Testis (tissue), 5 donors: ENCODE data around the gene IARS2. TPM values are rescaled to one million over a fixed set of nuclear protein-coding genes. Genes with fewer than 3 reads are reported as not detected.

Source experiments
- DNase-seq: peaks from one replicate; pipeline ENCODE4 v3.0.0-alpha.2; 2019
- H3K27ac ChIP-seq, 2 donors: fragments of 200-600 bp; sonication (generic); one replicate each; pipeline ENCODE4 v1.5.1; 2019
- H3K27me3 ChIP-seq: fragments of 200-600 bp; sonication (generic); one replicate; pipeline ENCODE4 v1.5.1; 2019
- H3K36me3 ChIP-seq: fragments of 200-600 bp; sonication (generic); one replicate; pipeline ENCODE4 v1.5.1; 2017; ENCODE audit warnings: low read depth; ENCODE audit errors: missing control alignments
- H3K4me1 ChIP-seq: fragments of 200-600 bp; sonication (generic); one replicate; pipeline ENCODE4 v1.5.1; 2019
- H3K4me3 ChIP-seq, 2 donors: fragments of 200-600 bp; sonication (generic); one replicate each; pipeline ENCODE4 v1.5.1; 2017 to 2019
- H3K9me3 ChIP-seq: fragments of 200-600 bp; sonication (generic); one replicate; pipeline ENCODE4 v1.5.1; 2017
- POLR2A ChIP-seq: fragments of 450-650 bp; IDR thresholded peaks from one replicate; pipeline ENCODE4 v1.6.1; 2017; ENCODE audit warnings: antibody characterized with exemption, mild to moderate bottlenecking, moderate library complexity
- WGBS, 2 donors: methylation state at CpG; one replicate each; pipeline ENCODE4 v1.1.5; 2018; 5-methylcytosine and 5-hydroxymethylcytosine counted together
- intact Hi-C: fragments of 100-400 bp; cut with DNase I; formaldehyde crosslinking; loops from one replicate; pipeline ENCODE4 v1.15.1; 2023; ENCODE audit warnings: low total_unique reads
- long read RNA-seq, 2 donors: transcript quantifications; one replicate each; lab custom pipeline, GENCODE V29; 2026
- polyA plus RNA-seq: library from polyadenylated mRNA; stranded (reverse); fragments of 350-450 nt; fragmentation: Illumina TruSeq; extraction: RNeasy Lipid Tissue Mini Kit (QIAGEN cat#74804); gene quantifications from one replicate; pipeline ENCODE4 v1.2.3, GENCODE V29; 2014; ENCODE audit warnings: low read depth, low replicate concordance; ENCODE audit not compliant: insufficient read depth
- total RNA-seq, 2 donors: library from RNA; depleted of rRNA; stranded (reverse); fragments of >200 nt; gene quantifications; one replicate each; pipeline ENCODE4 v1.2.3, GENCODE V29; 2016
- TF ChIP-seq, protein P1 (sequence below), 3 experiments: fragments of 450-650 bp in 2 of 3; fragments of 200-600 bp in 1 of 3; sonication (generic) in 1 of 3; IDR thresholded peaks; one replicate each; pipeline ENCODE4 v1.5.1; 2016 to 2019; ENCODE audit warnings: antibody characterized with exemption in 3 of 3, mild to moderate bottlenecking in 2 of 3, moderate library complexity in 1 of 3

The IARS2 gene
- total RNA-seq (10 to 100 TPM; 62.0 to 62.9 TPM), polyA plus RNA-seq (57.6 TPM)
- long read RNA-seq, donor 1, transcript IARS2-201 (23 exons, 3,560 nt), result major isoform, 16 of 60 reads
- long read RNA-seq, donor 1, partial matches to known transcripts, result 42 of 60 reads
- long read RNA-seq, donor 1, other reads (novel, unspliced or antisense), result 0 of 60 reads
- long read RNA-seq, donor 2, transcript IARS2-201 (23 exons, 3,560 nt), result major isoform, 11 of 23 reads
- long read RNA-seq, donor 2, partial matches to known transcripts, result 12 of 23 reads
- long read RNA-seq, donor 2, other reads (novel, unspliced or antisense), result 0 of 23 reads

DNA sequence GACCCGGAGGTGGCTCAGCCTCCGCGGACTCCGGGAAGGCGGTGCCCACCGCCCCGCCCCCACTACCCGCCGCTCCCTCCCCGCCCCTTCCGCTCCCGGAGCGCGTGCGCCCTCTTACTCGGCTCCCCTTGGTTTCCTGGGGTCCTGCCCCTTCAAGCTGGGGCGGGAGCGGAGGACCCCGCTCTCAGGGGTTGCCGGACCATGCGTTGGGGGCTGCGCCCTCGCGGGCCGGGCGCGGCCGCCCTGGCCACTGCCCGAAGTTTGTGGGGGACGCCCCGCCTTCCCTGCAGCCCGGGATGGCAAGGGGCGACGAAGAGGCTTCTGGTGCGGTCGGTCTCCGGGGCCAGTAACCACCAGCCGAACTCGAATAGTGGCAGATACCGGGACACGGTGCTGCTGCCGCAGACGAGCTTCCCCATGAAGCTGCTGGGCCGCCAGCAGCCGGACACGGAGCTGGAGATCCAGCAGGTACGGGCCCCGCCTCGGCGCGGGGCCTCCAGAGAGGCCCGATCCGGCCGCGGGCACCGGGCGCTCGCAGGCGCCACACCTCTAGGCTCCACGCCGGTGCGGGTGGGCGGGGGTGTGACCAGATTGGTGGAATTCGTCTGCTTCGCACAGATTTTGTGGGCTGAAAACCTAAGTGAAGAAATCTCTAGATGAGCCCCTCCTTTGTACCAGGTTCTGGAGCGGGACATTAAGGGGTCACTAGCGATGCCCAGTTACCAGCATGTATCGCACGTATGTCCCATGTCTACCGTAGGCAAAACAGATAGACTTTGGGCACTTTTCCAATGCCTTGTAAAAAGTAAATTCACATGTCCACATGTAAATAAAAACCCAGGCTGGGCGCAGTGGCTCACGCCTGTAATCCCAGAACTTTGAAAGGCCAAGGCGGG lies at the start of gene IARS2:
TSS of gene IARS2 (plus strand) at position 117 of the 896 bp plus-strand sequence. CDS start at position 202, 85 bp downstream.
- no peak for TF ChIP-seq POLR2A
- TF ChIP-seq, protein P1, sequence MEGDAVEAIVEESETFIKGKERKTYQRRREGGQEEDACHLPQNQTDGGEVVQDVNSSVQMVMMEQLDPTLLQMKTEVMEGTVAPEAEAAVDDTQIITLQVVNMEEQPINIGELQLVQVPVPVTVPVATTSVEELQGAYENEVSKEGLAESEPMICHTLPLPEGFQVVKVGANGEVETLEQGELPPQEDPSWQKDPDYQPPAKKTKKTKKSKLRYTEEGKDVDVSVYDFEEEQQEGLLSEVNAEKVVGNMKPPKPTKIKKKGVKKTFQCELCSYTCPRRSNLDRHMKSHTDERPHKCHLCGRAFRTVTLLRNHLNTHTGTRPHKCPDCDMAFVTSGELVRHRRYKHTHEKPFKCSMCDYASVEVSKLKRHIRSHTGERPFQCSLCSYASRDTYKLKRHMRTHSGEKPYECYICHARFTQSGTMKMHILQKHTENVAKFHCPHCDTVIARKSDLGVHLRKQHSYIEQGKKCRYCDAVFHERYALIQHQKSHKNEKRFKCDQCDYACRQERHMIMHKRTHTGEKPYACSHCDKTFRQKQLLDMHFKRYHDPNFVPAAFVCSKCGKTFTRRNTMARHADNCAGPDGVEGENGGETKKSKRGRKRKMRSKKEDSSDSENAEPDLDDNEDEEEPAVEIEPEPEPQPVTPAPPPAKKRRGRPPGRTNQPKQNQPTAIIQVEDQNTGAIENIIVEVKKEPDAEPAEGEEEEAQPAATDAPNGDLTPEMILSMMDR (IDR thresholded peaks at IDR 0.05), result no peak

GRCh38 chr1:220044678-220045355 lies 49.1 kb upstream of the IARS2 start:
- TF ChIP-seq, protein P1 (IDR thresholded peaks at IDR 0.05), result no peak
- TF ChIP-seq POLR2A, result no peak
- Histone ChIP-seq H3K27ac (no peak overlapping the region), H3K9me3 (no peaks in the 10 kb centered on the region), H3K27me3 (no peaks in the 10 kb centered on the region), H3K4me1 (peaks cover 4% of the 10 kb centered on the region), H3K36me3 (no peaks in the 10 kb centered on the region), H3K4me3 (no peak overlapping the region)
- intact Hi-C loops, result no loop called here
- 57 to 71% methylated on average over 4 of the region's 4 CpGs for WGBS, 2 donors
- DNase-seq, result no peak

More for the DNA sequence above, at the start of gene IARS2:
- Histone ChIP-seq H3K4me1 (peaks cover 4% of the 10 kb centered on the region), H3K27me3 (no peaks in the 10 kb centered on the region), H3K27ac (peak within 1 kb of the TSS; percentile 81 to 88), H3K36me3 (no peaks in the 10 kb centered on the region), H3K4me3 (peak within 1 kb of the TSS; percentile 83 to 99), H3K9me3 (no peaks in the 10 kb centered on the region)
- DNase-seq, result peak; percentile 90
- 2 to 8% methylated on average over 8 to 42 of the region's 73 CpGs for WGBS, 2 donors
- intact Hi-C loops, result no loop called here

DNA sequence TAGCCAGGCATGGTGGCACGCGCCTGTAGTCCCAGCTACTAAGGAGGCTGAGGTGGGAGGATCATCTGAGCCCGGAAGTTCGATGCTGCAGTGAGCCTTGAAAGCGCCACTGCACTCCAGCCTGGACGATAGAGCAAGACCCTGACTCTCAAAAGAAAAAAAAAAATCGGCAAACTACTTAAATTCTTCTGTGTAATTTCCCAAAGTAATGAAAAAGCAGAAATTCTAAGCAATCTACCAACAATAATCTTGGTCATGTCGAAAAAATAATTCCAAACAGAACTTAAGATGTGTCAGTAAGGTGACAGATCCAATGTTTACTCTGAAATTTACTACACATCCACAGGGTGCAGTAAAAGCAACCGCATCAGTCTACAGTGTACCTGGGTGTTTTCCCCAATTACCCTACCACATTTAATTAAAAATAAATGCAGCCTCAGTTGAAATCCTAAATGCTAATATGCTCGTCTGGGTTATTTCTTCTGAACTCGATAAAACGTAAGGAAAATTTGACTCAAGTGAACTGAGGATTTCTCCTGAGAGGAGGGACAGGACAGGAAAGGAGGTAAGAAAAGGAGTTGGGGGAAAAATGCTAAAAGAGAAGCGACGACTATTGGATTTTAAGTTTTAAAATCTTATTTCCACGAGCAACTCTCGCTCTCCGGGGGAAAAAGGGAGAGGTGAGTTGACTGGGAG lies 48.4 kb upstream of the IARS2 start:
- WGBS, 2 donors, result 19 to 20% methylated on average over 17 of the region's 17 CpGs
- H3K4me3 ChIP-seq, result peak overlapping the region; percentile 64 to 91
- no peak for DNase-seq
- peaks cover 4% of the 10 kb centered on the region for H3K4me1 ChIP-seq
- H3K27me3 ChIP-seq, result no peaks in the 10 kb centered on the region
- H3K36me3 ChIP-seq, result no peaks in the 10 kb centered on the region
- intact Hi-C loops, result no loop called here
- H3K9me3 ChIP-seq, result no peaks in the 10 kb centered on the region
- H3K27ac ChIP-seq, result peak overlapping the region; percentile 78 to 82
- TF ChIP-seq, protein P1 (IDR thresholded peaks at IDR 0.05), result no peak
- TF ChIP-seq POLR2A, result no peak

DNA sequence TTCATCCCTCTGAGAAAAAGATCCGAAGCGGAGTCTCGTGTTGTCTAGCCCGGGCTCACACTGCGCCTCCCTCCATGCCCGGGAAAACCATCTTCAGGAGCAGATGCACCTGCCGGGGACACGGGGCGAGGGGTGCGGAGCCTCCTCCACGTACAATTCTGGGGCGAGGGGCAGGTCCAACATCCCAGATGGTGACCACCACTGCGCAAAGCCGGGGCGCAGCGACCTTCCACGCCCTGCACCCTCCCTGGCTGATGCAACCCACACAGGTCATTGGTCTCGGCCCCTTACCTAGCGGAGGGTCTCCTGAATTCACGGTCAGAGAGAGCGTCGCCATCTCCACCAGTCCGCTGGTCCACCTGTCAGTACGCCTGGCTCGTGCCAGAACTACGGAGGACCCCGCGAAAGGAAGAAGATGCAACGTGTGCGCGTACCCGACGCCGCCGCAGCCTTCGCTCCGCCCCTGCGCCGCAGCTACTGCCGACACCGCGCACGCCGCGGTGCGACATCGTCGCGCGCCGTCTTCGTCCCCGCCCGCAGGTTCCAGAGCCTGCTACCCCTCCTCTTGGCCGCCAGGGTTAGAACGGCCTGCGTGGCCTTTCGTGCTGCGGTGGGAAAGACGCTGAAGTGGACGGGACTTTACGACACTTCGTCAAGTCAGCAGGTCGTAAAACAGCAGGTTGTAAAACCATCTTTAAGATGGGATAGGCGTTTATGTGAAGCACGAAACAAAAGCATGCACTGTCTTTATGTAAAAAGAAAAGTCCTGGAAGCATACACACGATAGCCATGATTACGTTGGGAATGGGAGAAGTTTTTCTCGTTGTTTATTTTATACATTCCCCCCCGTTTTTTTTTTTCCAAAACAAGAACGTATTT lies 47.6 kb upstream of the IARS2 start, which contains the start of gene EPRS1:
TSS of gene EPRS1 (minus strand) at position 454 of the 879 bp plus-strand sequence. CDS start at position 337, 117 bp downstream.
- intact Hi-C loops, result no loop called here
- no peak for TF ChIP-seq POLR2A
- TF ChIP-seq, protein P1 (IDR thresholded peaks at IDR 0.05), result peak; percentile 60 to 92 (median 92)

More for the DNA sequence above, 47.6 kb upstream of the IARS2 start, which contains the start of gene EPRS1:
- Histone ChIP-seq H3K27ac (peak within 1 kb of the TSS; percentile 78 to 82), H3K36me3 (no peaks in the 10 kb centered on the region), H3K4me3 (peak within 1 kb of the TSS; percentile 64 to 91), H3K9me3 (no peaks in the 10 kb centered on the region), H3K4me1 (peaks cover 4% of the 10 kb centered on the region), H3K27me3 (no peaks in the 10 kb centered on the region)
- peak; percentile 95 for DNase-seq
- WGBS, 2 donors, result 0% methylated on average over 22 to 52 of the region's 71 CpGs
